Measurements from ENCODE around the gene ERG28. TPM values are rescaled to one million over a fixed set of nuclear protein-coding genes. Genes with fewer than 3 reads are reported as not detected.

The ERG28 gene
- total RNA-seq: 10 to 100 TPM; 24.4 to 32.3 TPM

GRCh38 chr14:75660630-75661498 lies at the start of gene ERG28, which contains the start of gene TTLL5:
ERG28 (minus strand) TSS chr14:75660876; CDS start chr14:75657502, 3,374 bp downstream.
TTLL5 (plus strand) TSS chr14:75661246; CDS start chr14:75663150, 1,904 bp downstream.
- DNase-seq: peak; percentile 97
- Histone ChIP-seq H3K36me3 (no peaks in the 10 kb centered on the region), H3K4me1 (no peaks in the 10 kb centered on the region), H3K27ac (peak within 1 kb of the TSS; percentile 89), H3K27me3 (no peaks in the 10 kb centered on the region), H3K4me3 (peak within 1 kb of the TSS; percentile 75), H3K9me3 (no peaks in the 10 kb centered on the region), H3K9ac (ENCODE audit: low read depth in 2 of 2, low read length in 2 of 2) (peak within 1 kb of the TSS; percentile 86)
- intact Hi-C loops (cut with DNase I): no loop called here
- no peak for TF ChIP-seq CTCF (IDR thresholded peaks at IDR 0.05)

GRCh38 chr14:75709207-75709812 lies 48.6 kb upstream of the ERG28 start:
- intact Hi-C loops (cut with DNase I): loop anchor here (2.0 to 10.0 kb wide), 3 partner anchors 195 to 678 kb away; no protein-coding TSS in a partner anchor
- TF ChIP-seq CTCF (IDR thresholded peaks at IDR 0.05): peak; percentile 64
- Histone ChIP-seq H3K27ac (no peak overlapping the region), H3K9me3 (no peaks in the 10 kb centered on the region), H3K36me3 (no peaks in the 10 kb centered on the region), H3K9ac (ENCODE audit: low read depth in 2 of 2, low read length in 2 of 2) (no peak overlapping the region), H3K4me1 (no peaks in the 10 kb centered on the region), H3K27me3 (no peaks in the 10 kb centered on the region), H3K4me3 (no peak overlapping the region)
- peak; percentile 76 for DNase-seq

GRCh38 chr14:75705014-75705413 lies 44.3 kb upstream of the ERG28 start:
- Histone ChIP-seq H3K27me3 (no peaks in the 10 kb centered on the region), H3K9me3 (no peaks in the 10 kb centered on the region), H3K4me3 (no peak overlapping the region), H3K36me3 (no peaks in the 10 kb centered on the region), H3K4me1 (no peaks in the 10 kb centered on the region), H3K9ac (ENCODE audit: low read depth in 2 of 2, low read length in 2 of 2) (no peak overlapping the region), H3K27ac (no peak overlapping the region)
- intact Hi-C loops (cut with DNase I): loop anchor here (5.0 to 10.0 kb wide), 2 partner anchors 200 to 682 kb away; no protein-coding TSS in a partner anchor
- no peak for TF ChIP-seq CTCF (IDR thresholded peaks at IDR 0.05)
- no peak for DNase-seq

- Histone ChIP-seq H3K4me3 (no peak overlapping the region), H3K9ac (ENCODE audit: low read depth in 2 of 2, low read length in 2 of 2) (no peak overlapping the region), H3K4me1 (no peaks in the 10 kb centered on the region), H3K27me3 (no peaks in the 10 kb centered on the region), H3K27ac (no peak overlapping the region), H3K36me3 (no peaks in the 10 kb centered on the region), H3K9me3 (no peaks in the 10 kb centered on the region)
- intact Hi-C loops (cut with DNase I): loop anchor here (10.0 kb wide), 1 partner anchor 201 kb away; no protein-coding TSS in a partner anchor
- DNase-seq: no peak
- TF ChIP-seq CTCF (IDR thresholded peaks at IDR 0.05): no peak
These were observed 42.8 kb upstream of the ERG28 start for GRCh38 chr14:75703467-75703866.

GRCh38 chr14:75702616-75703261 lies 42.1 kb upstream of the ERG28 start:
- H3K9me3 ChIP-seq: no peaks in the 10 kb centered on the region
- no peak for DNase-seq
- intact Hi-C loops (cut with DNase I): loop anchor here (10.0 kb wide), 1 partner anchor 202 kb away; no protein-coding TSS in a partner anchor
- no peaks in the 10 kb centered on the region for H3K36me3 ChIP-seq
- no peaks in the 10 kb centered on the region for H3K27me3 ChIP-seq
- no peak for TF ChIP-seq CTCF (IDR thresholded peaks at IDR 0.05)
- no peak overlapping the region for H3K4me3 ChIP-seq
- no peak overlapping the region for H3K27ac ChIP-seq
- no peaks in the 10 kb centered on the region for H3K4me1 ChIP-seq
- H3K9ac ChIP-seq (ENCODE audit: low read depth in 2 of 2, low read length in 2 of 2): no peak overlapping the region

All from colonic mucosa (tissue), 4 donors.